NCI-H460 (cell line): Measurements from ENCODE around the gene RNF130. TPM values are rescaled to one million over a fixed set of nuclear protein-coding genes. Genes with fewer than 3 reads are reported as not detected.

Source experiments
- DNase-seq: peaks from one replicate; pipeline ENCODE4 v3.0.0-alpha.2; 2016; ENCODE audit warnings: low read depth; ENCODE audit errors: extremely low read depth
- polyA plus RNA-seq: library from polyadenylated mRNA; depleted of rRNA; stranded (reverse); fragments of >200 nt; gene quantifications from 2 replicates; pipeline ENCODE4 v1.2.3, GENCODE V29; 2014; cell fraction: nucleus; rRNA removed
- total RNA-seq: library from RNA; depleted of rRNA; stranded (reverse); fragments of >200 nt; shearing (Covaris generic); gene quantifications from 2 replicates; pipeline ENCODE4 v1.2.3, GENCODE V29; 2014; rRNA removed

Gene RNF130, protein sequence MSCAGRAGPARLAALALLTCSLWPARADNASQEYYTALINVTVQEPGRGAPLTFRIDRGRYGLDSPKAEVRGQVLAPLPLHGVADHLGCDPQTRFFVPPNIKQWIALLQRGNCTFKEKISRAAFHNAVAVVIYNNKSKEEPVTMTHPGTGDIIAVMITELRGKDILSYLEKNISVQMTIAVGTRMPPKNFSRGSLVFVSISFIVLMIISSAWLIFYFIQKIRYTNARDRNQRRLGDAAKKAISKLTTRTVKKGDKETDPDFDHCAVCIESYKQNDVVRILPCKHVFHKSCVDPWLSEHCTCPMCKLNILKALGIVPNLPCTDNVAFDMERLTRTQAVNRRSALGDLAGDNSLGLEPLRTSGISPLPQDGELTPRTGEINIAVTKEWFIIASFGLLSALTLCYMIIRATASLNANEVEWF
- total RNA-seq: 61.6 and 65.2 TPM in 2 replicates
- 40.7 and 52.5 TPM in 2 replicates for polyA plus RNA-seq

DNA sequence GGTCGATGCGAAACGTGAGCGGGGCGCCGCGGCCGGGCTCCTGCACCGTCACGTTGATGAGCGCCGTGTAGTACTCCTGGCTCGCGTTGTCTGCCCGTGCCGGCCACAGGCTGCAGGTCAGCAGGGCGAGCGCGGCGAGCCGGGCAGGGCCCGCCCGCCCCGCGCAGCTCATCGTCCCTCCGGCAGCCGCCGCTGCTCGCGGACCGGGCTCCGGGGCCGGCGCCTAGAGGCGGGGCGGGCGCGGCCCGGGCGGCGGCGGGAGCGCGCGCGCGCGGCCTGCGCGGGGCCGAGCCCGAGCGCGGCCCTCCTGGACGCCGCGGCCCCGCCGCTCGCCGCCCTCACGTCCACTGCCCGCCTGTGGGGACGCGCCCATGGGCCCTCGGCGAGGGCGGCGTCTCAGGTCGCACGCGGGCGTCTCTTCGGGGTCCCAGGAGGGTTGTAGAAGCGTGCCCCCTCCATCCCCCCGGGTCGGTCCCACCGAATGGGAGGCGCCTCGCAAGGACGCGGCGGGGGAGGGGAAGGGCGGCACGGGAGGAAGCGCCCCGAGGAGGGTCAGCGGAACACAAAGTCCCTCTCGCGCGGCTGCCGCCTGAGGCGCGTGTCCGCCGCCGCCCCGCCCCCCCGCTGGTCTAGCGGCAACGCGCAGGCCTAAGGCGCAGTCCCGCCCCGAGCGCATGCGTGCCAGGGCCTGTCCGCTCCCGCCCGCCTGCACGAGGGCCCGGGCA lies at the start of gene RNF130:
Gene RNF130, minus strand, starts transcription at position 229 of the 725 bp plus-strand sequence. Its CDS starts 57 bp downstream, at position 172.
- DNase-seq: peak; percentile 93

DNA sequence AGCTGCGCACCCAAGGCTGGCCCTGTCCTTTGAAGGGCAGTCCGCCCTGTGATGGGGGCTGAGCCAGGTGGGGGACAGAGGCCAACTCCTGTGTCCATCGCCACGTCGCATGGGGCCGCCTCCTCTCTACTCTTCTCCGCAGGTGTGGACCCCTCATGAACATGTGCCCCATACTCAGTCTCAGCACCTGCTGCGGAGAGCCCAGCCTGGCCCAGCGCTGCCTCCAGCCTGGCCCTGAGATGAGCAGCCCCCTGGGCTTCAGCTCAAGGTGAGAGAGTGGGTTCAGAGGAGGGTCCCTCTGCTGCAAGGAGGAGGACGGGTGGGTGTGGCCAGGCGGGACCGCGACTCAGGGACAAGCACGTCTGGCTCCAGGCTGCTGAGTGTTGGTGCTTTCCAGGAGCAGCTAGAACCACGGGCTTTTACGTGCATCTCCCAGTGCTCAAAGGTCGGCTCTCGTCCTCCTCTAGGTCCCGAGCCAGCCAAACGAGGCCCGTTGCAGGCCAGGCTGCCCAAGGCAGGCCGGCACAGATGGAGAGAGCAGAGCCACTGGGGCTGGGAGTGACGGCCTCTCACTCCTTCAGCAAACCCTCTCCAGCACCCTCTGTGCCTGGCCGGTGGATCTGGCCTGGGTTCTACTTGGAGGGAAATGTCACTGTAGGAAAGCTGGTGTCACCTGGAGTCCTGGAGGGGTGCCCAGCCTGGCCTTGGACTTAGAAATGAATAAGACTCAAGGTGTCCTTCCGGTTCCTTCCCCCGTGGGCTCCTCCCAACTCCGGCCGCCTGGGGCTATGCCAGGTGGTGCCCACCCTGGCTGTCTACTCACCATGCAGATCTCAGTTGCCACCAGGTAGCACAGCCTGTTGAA lies 48.9 kb upstream of the RNF130 start:
- no peak for DNase-seq

DNA sequence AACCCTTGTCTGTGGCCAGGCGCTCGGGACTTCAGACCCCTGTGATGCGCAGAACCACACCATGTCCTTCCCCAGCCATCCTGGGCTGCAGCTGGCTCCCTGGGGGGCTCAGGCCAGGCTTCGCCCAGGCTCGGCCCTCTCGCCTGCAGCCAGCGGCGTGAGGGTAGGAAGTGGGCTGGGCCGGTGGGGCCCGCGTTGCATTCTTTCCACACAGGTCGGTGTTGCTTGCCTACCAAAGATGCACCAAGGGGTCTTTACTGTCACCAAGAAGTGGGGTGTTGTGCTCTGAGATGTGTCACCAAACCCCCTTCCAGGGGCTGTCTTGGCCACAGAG lies 48.3 kb upstream of the RNF130 start:
- no peak for DNase-seq

DNA sequence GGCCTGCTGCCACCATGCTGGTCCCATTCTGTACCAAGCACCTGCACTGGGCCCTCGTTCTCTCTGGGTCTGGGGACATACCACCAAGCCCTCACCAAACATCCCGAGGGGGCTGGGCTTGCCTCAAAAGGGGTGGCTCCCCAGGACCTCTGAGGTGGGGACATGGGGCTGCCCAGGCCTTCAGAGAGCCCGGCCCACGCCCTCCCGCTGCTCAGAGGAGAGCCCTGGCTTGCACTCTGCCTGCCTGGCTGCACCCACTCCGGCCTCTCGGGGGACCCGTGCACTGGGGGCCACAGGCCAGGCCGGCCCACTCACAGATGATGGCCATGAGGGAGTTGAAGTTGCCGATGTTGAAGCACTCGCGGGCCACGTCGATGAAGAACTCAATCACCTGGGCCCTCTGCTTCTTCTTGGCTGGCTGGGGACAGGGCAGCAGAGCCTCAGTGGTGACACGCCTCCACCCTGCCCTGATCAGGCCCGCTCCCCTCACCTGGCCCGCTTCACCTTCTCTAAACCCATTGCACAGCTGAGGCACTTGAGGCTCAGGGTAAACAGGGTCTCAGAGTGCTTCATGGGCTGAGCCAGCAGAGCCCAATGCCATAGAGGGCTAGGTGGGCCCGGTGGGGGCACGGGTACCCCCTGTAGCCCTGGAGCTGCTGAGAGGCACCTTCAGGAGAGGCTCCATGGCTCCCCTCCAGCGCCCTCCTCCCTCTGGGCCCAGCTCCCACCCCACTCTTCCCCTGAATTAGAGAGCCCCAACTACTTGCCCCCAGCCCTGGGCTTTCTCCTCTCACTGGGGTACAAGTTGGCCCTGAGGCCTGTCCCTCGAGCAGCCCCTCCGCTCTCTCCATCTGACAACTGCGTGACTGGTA lies 47.7 kb upstream of the RNF130 start:
- no peak for DNase-seq

DNA sequence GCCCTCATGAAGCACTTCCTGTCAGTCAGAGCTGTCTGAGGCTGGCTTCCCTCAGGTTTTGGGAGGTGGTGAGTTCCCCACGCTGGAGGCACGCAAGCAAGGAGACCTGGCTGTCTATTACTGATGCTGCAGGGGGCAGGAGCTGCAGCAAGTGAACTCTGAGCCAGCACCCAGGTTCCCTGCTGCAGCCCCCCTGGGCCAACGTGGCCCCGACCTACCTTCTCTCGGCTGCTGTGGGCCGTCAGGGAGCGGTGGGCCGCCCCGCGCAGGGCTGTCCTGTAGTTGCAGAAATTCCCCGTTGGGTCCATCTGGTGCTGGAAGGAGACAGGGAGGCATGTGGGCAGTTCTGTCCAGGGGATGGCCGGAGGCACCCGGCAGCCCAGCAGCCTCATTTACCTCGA lies 46.8 kb upstream of the RNF130 start:
- no peak for DNase-seq

DNA sequence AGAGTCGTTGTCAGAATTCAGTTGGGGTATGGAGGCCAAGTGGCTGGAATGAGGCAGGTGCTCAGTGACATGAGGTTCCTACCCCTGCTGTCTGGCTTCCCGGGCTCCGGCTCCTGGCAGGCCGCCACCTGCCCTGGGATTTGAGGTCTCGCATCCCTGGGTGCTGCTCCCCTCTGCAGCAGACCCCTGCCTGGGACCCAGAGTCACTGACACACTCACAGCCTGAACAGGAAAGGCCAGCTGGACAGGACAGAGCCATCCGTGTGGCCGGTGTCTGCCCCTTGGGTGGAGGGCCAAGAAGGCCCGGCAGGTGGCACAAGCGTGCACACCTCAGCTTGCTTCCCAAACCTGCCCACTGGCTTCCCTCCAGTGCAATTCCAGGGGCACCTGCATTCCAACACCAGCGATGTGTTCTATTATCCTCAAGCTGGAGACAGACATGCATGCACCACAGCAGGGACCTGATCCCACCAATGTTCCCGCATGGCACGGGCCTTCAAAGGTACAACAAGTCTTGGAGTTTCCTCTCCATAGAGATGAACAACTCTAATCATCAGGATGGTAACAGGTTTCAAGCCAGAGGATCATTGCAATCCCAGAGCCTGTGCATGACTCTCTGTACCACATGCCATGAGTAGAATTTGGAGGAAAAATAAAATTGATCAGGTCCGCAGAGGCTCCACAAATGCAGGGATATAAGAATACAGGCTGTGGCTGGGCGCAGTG lies 45.6 kb upstream of the RNF130 start:
- DNase-seq: peak; percentile 15

DNA sequence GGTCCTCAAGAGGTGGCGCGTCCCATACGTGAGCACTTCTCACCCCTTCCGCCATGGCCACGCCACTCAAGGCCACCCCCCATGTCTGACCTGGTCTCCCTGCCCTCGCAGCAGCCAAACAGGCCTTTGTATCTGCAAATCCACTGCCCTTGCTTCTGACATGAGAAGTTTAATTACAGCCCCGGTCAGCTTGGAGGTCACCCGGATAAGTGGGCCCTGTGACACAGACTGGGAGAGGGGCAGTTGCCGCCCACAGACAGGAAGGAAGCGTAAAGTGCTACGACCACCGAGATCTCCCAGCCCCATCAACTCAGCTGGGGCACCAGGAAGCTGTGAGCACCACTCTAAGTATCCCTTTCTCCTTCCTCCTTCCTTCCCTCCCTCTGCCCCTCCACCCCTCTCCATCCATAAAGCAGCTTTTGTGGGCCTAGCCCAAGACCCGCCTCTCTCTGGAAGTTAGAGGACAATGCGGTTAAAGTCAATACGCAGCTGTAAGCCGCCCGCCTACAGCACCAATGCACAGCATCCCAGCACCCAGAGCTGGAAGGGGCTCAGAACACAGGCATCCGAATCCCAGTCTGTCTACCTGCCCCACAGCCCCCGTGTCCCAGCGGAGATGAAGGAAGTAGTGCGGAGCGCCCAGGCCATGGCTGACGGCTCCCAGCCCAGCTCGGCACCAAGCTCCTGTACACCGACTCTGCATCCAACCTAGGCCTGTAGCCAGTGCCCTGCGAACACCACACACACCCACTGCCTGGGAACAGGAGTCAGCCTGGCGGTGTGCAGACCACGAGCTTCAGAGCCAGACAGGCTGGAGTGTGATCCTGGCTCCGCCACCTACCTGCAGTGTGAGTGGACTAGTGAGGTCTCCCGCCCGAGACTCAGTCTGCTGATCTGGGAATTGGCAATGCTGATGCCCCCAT lies 44.8 kb upstream of the RNF130 start:
- no peak for DNase-seq

DNA sequence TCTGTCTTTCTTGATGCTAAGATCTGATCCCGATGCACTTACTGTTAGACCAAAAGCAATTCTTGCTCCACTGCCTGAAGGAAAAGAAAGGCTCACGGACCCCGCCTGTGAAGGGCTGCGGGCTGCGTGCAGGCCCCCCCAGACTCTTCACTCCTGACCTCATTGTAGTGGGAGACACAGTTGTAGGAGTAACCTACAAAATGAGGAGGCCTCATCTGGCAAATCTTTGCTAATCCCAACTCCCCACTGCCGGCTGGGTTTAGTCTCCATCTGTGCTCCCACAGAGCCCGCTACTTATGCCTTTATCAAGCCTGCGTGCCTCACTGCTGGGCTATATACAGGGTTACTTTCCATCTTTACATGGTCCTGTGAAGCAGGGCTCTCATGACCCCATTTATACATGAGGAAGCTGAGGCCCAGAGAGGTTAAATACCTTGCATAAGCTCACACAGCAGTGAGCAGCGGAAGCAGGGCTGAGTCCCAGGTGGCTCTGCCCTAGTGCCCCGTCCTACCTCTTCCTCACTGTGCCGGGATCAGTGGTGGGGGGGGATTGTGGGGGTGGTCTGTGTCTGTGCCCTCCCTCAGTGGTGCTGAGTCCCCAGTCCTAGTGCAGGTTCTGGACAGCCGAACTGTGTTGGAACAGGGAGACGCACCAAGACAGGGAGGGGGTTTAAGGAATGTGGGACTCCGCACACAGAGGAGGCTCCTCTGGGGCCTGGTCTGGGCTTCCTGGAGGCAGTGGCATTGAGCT lies 43.9 kb upstream of the RNF130 start:
- DNase-seq: no peak

DNA sequence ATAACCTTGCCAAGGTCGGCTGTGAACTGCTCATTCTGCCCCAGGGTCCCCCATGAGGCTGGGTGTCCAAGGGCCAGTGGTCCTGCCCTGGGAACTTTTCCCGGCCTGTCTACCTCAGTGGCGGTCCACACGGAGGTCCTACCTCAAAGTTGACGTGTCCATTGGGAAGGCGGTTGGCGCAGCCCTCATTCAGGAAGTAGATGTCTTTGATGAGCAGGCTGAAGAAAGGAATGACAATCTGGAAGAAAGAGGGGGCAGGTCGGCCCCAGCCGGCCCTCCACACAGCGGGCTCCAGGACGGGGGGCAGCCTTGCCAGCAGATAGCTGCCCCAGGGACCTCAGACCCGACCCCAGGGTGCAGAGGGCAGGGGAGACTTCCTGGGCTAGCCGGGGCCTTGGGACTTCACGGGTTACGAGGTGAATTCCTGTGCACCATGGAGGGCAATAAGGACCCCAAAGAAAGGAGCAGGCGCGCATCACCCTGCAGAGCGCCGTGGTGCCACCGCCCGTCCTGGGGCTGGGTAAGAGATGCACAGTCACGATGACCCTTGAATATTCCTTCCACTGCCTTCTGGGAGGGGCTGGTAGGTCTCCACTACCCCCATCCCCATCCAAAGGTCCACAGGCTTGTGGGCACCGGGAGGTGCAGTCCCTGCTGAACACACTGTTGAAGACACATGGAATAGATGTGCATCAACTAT lies 42.9 kb upstream of the RNF130 start:
- DNase-seq: no peak

DNA sequence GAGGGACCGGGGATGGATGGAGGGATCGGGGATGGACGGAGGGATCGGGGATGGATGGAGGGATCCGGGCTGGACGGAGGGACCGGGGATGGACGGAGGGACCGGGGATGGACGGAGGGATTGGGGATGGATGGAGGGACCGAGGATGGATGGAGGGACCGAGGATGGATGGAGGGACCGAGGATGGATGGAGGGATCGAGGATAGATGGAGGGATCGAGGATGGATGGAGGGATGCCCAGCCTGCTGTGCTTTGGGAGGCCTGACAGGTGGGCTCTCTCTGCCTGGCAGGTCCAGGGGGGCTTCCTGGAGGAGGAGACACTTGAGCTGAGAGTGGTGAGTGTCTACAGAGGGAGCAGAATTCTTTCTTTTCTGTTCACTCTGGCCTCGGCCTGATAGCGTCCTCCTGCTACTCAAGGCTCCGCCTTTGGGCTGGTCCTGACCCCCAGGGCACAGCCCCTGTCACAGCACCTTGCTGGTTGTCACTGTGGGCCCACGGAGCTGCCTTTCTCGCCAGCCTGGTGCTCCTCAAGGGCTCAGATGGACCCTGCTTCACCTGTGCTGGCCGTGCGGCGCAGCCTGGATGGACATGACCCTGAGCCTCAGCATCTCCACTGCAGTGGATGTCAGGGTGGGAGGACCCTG lies 42.2 kb upstream of the RNF130 start:
- no peak for DNase-seq

DNA sequence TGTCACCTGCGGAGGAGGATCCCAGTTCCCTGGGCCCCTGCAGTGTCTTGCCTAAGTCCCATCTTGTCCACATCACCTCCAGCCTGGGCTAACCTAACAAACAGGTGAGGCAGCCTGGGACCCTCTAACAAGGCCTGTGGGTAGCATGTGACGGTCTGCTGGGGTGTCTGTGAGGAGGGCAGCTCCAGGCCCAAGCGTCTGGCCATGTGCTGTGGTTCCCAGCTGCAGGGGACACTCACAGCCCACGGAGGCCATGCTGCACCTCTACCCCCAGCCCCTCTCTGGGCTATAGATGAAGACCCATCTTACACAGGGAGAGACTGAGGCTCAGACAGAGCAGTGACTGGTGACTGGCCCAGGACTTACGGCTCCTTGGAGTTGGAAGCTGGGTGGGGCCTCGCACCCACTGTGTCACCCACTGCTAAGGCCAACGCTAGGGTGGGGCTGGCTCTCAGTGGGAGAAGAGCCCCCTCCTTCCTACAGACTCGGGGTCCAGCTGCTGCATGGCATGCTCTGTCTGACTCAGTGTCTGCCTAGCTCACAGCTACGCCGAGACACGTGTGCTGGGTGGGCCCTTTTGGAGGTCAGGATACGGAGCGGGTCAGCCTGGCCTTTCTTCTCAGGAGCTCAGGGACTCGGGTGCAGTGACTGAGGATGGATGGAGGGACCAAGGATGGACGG lies 40.8 kb upstream of the RNF130 start:
- no peak for DNase-seq

DNA sequence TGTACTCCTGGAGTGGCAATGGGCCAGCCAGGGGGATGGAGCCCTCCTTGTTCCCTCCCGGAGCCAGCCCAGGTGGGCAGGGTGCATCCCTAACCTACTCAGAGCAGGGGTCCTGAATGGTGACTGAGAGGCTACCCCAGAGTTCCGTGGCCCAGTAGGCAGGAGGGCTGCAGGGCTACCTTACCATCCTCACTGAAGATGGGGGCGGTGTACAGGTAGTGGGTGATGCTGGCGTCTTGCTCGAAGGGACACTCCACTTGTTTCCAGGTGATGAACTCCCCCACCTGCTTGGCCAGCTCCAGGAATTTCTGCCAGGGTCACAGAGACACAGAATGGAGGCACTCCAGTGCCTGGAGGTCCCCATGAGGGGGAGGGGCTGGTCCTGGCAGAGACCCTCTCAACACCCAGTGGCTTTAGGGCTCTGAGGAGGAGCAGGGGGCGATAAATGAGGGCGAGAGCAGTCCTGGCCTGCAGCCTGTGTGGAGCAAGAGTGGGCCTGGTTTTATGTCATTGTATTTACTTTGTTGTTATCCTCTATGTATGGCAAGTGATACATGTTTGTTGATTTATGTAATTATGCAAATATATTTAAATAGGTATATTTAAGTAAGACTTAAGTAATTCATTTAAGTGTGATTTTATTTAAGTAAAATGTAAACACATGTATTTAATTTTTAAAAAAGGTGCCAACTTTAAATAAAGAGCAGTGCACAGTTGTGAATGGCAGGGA lies 39.9 kb upstream of the RNF130 start:
- no peak for DNase-seq

DNA sequence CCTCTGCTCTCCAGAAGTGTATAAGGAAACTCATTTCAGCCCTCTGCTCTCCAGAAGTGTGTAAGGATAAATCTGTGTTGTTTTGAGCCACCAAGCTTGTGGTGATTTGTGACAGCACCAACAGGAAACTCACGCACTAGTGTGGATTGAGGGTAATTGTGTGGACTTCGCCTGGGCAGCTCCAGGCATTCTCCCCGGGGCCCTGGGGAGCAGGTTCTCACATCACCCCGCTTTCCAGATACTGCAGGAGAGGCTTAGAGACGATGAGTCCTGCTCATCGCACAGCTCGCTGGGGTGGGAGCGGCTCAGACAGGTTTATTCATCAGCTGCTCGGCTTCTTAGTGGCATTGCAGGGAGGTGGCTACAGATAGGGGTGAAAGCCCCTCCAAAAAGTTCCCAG lies 38.4 kb upstream of the RNF130 start:
- no peak for DNase-seq

DNA sequence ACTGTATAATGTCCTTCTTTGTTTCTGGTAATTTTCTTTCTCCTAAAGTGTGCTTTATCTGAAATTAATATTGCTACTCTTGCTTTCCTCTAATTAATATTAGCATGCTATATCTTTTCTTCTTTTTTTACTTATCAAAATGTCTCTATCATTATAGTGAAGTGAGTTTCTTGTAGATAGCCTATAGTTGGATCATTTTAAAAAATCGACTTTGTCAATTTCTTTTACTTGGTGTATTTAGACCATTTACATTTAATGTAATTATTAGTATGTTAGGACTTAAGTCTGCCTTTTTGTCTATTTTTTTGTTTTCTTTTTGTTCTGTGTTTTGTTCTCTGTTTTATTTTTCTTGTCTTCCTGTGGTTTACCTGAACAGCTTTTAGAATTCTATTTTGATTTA lies 35.4 kb upstream of the RNF130 start:
- no peak for DNase-seq

DNA sequence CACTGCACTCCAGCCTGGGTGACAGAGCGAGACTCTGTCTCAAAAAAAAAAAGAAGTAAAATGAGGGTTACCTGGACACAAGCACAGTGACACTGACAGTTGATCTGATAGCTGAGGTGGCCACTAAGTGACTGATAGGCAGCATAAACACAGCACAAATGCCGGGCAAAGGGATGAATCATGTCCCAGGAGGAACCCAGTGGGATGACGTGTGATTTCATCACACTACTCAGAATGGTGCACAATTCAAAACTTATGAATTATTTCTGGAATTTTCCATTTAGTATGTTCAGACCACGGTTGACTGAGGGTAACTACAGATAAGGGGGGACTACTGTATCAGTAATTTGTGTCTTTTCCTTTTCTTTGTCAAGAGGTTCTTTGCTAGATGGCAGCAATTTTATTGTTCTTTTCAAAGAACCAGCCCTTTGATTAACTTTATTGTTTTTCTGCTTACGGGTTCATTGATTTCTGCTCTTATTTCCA lies 34.3 kb upstream of the RNF130 start:
- peak; percentile 50 for DNase-seq
